LHCN-M2 (cell line): ENCODE results near the gene ZFP37. TPM values are rescaled to one million over a fixed set of nuclear protein-coding genes. Genes with fewer than 3 reads are reported as not detected.
"Not testable (repeated sequence)": the region's sequence is repeated elsewhere in the genome, so short reads cannot be mapped to it uniquely, and the experiment has no call there.

Source experiments
- DNase-seq: peaks from one replicate; pipeline ENCODE4 v3.0.0-alpha.2; 2012; ENCODE audit warnings: low read depth
- polyA plus RNA-seq: library from polyadenylated mRNA; unstranded; fragments of >200 nt; gene quantifications from one replicate; pipeline ENCODE4 v1.2.1, GENCODE V29; 2012; ENCODE audit warnings: missing spikeins
- total RNA-seq: library from RNA; depleted of rRNA; stranded (reverse); fragments of >200 nt; gene quantifications from 2 replicates; pipeline ENCODE4 v1.2.3, GENCODE V29; 2014; rRNA removed

The ZFP37 gene
- 3.3 and 4.9 TPM in 2 replicates for total RNA-seq
- polyA plus RNA-seq: 0.92 TPM

DNA sequence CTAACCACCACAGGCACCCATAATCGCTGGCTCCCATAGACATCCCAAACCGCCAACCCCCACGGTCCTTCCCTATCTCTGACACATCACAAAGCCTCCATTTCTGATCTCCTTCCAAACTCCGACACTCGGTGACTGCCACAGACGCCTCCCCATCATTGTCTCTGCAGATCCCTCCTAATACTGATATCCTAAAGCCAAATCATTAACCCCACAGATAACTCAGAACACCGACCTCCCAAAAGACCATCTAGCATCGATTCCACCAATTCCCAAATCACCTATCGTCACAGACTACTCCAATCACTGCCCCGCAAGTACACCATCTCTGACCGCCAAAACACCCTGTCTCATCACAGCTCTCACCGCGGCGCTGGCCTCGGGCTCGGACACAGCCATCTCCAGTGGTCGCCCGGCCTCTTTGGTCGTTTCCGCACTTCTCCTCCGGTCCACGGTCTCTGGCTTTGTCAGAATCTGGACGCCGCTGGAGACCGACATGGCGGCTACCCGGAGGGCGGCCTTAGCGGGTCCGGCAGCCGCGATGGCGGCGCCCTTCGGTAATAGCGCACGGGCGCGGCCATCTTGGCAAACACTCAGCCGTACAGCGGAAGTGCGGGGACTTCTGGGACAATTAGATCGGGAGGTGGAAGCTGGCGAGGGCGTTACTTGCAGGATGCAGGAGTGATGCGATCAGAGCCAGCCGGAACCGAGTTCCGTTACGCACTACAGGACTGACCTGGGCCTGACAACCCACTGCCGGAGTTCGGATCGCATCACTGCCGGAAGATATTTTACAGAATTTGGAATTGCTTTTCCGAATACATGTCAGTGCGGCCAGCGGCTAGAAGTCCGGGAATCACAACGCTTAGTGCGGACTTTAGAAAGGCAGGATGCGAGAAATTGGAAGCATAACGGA lies at the start of gene ZFP37:
Gene ZFP37, minus strand, starts transcription at position 534 of the 916 bp plus-strand sequence. Its CDS starts 36 bp downstream, at position 498.
- DNase-seq: peak; percentile 94

DNA sequence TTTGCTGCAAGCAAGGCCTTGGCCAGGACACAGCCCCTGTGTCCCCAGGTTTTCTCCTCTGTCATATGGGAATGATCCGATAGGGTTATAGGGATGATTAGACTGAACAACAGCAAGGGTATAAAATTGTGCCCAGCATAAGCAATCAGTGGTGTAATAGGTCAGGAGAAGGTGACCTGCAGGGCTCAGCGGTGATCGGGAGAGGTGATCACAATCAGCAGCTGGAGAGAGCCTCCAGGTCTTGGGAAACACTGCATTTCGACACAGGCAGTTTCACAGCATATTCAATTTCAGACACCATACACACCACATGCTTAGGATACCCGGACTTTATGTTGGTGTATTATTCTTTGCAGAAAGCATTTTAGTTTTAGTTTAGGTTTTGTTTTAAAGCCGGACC lies 48.8 kb upstream of the ZFP37 start:
- DNase-seq: not testable (repeated sequence)

DNA sequence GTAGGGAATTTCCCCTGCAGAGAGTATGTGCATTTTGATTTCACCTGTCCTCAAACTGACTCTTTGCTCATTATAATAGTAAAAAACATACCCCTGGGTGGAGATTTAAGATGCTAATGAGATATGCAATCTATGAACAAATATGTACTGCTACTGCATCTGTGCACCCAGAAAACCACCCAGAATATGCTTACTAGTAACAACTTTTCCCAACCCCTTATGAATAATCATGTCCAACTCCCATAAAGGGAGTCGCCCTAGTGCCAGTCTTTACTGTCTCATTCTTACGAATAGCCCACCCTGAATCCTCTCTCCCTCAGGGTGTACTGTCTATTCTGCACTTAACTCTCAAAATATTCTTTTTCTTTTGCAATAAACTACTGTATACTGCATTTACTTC lies 39.0 kb upstream of the ZFP37 start:
- DNase-seq: no peak

DNA sequence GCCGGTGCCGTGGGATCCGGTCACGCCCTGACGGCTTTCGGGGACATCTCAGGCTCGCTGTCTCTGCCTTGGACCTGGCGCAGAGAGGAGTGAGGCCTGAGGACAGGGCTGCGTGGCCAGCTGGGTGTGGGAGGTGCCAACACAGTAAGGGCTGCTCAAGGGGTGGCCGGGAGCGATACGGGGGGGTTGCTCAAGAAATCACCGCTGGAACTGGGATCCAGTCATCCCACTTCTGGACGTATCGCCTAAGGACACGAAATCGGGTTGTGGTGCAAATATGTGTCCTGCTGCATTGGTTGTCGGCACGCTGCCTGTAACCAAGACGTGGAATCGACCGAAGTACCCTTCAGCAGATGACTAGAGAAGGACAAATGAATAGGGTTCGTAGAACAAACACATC lies 33.4 kb upstream of the ZFP37 start:
- DNase-seq: not testable (repeated sequence)

DNA sequence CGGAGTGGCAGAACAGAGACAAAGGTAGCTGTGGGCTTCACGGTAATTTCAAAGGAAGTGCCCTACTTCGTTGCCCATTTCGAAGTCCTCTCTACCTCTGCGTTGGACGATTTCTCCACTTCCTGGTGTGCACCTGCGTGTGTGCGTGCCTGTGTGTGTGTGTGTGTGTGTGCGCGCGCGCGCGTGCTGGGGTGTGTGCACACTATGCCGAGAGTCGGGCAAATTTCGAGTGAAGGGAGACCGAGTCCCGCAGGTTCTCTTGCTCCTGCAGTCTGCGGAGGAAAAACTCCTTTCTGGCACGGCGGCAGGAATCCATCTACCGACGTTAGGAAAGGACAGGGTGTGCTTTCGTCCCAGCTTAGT lies 32.6 kb upstream of the ZFP37 start:
- DNase-seq: not testable (repeated sequence)

DNA sequence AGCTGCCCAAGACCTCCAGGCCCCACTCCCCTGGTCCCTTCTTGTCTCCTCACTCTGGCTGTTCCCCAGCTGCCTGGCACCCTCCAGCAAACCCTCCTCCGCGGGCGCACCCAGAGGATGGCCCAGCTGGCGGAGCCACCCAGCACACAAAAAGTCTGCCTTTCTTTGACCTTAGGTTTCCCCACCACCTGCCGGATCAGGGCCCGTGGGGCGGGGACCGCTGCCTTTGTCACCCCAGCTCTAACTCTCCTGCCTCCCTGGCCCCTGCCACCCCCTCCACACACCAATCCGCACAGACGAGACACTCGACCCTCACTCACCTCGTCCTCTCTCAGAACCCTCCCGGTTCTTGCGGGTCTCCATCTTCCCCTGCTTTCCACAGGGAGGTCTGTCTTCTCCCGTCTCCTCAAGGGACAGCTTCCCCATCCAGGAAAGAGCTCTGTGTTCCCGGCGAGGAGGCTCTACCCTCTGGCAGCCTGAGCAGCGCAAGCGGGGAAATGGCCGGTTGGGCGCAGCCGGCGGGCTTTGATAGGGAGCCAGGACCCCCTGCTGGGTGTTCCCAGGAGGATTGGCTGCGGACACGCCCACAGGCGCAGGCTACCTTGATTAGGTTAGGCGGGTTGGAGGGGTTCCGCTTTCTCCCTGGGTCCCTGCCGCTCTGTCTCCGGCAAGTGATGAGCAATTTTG lies 32.1 kb upstream of the ZFP37 start:
- not testable (repeated sequence) for DNase-seq

DNA sequence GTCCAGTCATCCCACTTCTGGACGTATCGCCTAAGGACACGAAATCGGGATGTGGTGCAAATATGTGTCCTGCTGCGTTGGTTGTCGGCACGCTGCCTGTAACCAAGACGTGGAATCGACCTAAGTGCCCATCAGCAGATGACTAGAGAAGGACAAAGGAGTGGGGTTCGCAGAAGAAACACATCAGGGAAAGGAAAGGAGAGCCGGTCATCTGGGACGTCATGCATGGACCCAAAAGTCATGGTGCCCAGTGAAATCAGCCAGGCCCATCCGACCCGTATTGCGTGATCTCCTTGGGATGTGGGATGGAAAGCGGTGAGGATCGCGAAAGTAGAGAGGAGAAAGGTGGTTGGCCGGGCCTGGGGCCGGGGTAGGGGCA lies 6.4 kb upstream of the ZFP37 start:
- not testable (repeated sequence) for DNase-seq

DNA sequence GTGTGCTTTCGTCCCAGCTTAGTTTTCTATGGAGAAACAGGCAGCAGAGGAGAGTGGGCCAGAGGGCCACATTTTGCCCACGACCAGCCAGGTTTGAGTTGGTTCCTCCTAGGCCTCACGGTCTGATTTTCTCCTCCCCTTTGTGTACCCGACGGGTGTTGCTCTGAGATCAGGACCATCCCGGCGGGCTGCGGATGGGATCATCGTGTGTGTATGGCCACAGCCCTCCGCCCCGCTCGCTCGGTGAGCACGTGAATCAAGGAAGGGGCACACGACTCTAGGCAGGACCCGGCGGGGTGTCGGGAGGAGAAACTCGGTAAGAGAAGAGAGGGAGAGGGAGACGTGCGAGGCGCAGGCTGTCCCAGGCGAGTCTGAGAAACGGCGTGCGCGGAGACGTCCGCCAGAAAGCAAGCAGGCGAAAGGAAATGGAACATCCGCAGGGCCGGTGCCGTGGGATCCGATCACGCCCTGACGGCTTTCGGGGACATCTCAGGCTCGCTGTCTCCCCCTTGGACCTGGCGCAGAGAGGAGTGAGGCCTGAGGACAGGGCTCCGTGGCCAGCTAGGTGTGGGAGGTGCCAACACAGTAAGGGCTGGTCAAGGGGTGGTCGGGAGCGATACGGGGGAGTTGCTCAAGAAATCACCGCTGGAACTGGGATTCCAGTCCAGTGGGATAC lies 5.9 kb upstream of the ZFP37 start:
- DNase-seq: not testable (repeated sequence)

DNA sequence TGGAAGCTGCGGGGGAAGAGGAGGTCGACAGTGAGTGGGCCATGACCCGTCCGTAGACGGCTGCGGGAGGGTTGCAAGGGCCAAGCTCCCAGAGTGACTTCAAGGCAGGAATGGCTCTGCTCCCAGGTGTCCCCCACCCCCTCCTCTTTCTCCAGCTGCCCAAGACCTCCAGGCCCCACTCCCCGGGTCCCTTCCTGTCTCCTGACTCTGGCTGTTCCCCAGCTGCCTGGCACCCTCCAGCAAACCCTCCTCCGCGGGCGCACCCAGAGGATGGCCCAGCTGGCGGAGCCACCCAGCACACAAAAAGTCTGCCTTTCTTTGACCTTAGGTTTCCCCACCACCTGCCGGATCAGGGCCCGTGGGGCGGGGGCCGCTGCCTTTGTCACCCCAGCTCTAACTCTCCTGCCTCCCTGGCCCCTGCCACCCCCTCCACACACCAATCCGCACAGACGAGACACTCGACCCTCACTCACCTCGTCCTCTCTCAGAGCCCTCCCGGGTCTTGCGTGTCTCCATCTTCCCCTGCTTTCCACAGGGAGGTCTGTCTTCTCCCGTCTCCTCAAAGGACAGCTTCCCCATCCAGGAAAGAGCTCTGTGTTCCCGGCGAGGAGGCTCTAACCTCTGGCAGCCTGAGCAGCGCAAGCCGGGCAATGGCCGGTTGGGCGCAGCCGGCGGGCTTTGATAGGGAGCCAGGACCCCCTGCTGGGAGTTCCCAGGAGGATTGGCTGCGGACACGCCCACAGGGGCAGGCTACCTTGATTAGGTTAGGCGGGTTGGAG lies 4.7 kb upstream of the ZFP37 start:
- not testable (repeated sequence) for DNase-seq

DNA sequence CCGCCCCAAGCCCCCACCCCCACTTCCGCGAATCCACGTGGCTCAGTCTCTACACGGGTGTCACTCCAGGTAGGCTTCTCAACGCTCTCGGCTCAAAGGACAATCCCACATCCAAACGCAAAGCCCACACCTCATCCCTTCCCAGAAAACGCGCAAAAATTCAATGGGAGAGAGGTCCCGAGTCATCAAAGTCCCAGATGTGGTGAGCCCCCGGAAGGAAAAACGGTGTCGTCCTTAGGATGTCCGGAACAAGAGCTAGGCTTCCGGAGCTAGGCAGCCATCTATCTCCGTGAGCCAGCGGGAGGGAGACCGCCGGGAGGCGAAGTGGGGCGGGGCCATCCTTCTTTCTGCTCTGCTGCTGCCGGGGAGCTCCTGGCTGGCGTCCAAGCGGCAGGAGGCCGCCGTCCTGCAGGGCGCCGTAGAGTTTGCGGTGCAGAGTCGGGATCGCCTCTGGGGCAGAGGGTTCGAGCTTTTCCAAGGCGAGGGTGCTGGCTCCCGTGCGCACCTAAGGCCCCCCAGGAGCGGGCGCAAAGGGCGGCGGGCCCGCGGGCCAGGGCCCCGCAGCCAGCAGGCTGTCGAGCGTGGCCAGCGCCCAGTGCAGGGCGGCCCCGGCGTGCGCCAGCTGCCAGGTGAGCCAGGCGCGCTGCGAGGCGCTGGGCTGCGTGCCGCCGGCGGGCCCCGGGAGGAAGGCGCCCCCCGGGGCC lies 3.2 kb upstream of the ZFP37 start:
- not testable (repeated sequence) for DNase-seq

DNA sequence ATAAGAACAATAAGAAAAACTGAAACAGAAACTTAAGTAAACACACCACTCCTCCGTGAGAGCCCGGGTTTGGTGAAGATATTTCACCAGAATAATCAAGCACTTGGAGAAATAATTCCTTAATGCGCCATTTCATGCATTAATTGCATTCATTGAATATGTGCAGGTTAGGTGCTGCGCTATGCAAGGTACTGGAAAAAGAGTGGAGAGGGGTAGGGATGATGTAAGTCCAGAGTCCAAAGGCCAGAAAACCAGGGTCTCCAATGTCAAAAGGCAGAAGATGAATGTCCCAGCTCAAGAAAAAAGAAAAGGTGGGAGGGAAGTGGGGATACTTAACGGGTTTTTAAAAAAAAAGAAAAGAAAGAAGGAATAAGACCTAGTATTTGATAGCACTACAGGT lies 669 bp upstream of the ZFP37 start:
- no peak for DNase-seq

DNA sequence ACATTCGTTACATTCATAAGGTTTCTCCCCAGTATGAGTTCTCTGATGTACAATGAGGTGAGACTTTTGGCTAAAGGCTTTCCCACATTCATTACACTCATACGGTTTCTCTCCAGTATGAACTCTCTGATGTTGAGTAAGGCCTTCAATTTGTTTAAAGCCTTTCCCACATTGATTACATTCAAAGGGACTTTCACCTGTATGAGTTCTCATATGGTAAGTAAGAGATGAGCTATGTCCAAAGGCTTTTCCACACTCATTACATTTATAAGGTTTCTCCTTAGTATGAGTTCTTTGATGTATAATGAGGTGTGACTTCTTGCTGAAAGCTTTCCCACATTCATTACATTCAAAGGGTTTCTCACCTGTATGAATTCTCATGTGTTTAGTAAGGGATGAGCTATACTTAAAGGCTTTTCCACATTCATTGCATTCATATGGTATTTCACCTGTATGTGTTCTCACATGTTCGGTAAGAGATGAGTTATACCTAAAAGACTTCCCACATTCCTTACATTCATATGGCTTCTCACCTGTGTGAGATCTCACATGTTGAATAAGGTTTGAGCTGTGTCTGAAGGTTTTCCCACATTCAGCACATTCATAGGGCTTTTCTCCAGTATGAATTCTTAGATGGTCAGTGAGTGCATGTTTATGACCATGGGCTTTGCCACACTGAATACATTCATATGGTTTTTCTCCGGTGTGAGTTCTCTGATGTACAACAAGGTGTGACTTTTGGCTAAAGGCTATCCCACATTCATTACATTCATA lies 13.5 kb downstream of the ZFP37 start:
- peak; percentile 20 for DNase-seq

DNA sequence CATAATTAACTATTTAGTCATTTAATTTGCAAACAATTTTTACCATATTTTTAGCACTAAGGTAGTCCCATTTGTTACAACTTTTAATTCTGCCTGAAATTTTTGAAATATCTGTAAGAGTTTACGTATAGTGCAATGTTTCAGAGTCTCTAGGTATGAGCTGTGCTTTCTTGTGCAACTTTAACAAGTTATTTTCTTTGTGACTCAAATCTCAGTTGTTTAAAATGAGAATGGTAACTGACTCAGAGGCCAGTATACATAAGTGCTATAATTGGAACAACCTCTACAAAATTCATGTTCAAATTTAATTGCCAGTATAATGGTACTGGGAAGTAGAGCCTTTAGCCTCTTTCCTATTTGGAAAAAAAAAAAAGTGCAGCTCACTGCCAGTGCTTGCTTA lies 30.3 kb downstream of the ZFP37 start:
- peak; percentile 8 for DNase-seq

DNA sequence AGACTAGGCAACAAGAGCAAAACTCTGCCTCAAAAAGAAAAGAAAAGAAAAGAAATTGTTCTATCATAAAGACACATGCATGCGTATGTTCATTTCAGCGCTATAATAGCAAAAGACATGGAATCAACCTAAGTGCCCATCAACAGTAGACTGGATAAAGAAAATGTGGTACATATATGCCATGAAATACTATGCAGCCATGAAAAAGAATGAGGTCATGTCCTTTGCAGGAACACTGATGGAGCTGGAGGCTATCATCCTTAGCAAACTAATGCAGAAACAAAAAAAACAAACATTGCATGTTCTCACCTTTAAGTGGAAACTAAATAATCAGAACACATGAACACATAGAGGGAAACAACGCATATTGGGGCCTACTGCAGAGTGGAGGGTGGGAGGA lies 38.3 kb downstream of the ZFP37 start:
- DNase-seq: no peak

DNA sequence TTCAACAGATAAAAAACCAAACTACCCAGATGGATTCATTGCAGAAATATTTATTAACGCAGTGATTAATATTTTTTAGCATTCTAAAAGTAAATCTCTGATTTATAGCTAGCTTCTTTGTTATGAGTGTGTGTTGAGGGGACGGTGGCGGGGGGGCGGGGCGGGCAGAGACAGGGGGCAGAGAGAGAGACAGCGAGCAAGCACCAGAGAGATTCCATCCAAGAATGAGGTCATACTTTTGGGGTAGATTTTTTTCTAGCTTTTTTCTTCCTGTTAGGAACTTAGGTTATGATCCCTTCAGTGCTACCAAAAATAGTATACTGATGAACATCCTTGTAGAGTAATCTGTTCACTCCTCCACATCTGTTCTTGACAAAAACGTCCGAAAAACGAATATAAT lies 44.0 kb downstream of the ZFP37 start:
- DNase-seq: no peak

DNA sequence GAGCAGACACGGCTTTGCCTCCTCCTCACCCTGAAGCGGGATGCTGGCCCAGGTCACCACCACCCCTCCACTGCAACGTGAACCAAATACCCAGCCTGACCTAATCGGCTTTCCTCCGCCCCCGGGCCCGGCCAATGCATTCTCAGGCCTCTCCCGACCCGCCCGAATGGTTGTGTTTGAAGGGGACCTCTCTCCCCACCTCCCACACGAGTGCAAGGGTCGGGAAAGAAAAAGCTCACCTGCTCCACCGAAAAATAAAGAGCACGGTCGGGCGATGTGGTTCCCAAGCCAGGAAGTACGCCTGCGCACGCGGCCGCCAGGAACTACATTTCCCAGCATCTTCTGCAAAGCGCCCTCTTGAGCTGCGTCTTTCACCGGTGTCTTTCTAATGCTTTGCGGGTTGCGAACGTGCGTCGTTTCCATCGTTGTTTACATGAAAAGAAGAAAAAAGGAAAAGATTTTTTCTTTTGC lies 44.6 kb downstream of the ZFP37 start, which contains the start of gene ZNF883:
Gene ZNF883, minus strand, starts transcription at position 282 of the 471 bp plus-strand sequence.
- peak; percentile 8 for DNase-seq

DNA sequence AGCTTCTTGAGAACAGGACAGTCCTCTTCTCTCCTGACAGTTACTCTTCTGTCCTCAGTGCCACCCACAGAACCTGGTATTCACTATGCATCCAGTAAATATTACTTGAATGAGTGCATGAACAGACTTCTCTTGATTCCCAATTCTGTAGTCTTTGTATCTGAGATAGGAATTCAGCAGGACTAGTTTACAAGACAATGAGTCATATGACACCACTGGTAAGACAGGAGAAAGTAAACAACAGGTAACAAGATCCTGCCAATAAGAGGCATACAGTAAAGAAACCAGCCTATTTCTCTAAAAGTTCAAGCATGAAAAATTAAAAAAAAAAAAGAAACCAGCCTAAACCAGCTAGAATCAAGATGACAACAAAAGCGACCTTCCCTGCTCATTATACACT lies 50.7 kb downstream of the ZFP37 start:
- no peak for DNase-seq

DNA sequence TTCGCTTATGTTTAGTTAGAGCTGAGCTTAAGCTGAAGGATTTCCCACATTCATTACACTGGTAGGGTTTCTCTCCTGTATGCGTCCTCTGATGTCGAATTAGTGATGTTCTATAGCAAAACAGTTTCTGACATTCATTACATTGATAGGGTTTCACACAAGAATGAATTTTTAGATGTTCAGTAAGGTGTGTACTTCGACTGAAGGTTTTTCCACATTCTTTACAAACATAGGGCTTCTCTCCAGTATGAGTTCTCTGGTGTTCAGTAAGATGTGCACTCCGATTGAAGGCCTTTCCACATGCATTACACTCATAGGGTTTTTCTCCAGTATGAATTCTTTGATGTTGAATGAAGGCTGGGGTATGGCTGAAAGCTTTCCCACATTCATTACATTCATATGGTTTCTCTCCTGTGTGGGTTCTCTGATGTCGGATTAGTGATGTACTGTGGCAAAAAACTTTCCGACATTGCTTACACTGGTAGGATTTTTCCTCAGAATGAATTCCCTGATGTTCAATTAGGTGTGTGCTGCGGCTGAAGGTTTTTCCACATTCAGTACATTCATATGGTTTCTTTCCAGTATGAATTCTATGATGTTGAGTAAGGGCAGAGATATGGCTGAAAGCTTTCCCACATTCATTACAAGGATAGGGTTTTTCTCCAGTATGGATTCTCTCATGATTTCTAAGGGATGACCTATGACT lies 59.1 kb downstream of the ZFP37 start:
- DNase-seq: no peak
